Astrocyte (in vitro differentiated cells and primary cell): Measurements from ENCODE around the gene TMIGD3. TPM values are rescaled to one million over a fixed set of nuclear protein-coding genes. Genes with fewer than 3 reads are reported as not detected.
A peak's percentile ranks its signal among the peaks of the same experiment; 100 is the strongest.

Experiments used
- DNase-seq: peaks from one replicate; pipeline ENCODE4 v3.0.0-alpha.2; 2010; ENCODE audit warnings: low read depth
- FAIRE-seq: peaks from 2 replicates; lab custom pipeline; 2011; peaks lifted over from hg19 to GRCh38; lab: Jason Lieb, UNC
- H2AFZ ChIP-seq: 2 replicates; pipeline ENCODE4 v1.6.0; 2012; ENCODE audit warnings: low read depth, low read length, inconsistent platforms
- H3K27ac ChIP-seq: 2 replicates; pipeline ENCODE4 v1.5.1; 2011; ENCODE audit warnings: low read depth, low read length, inconsistent platforms
- H3K27me3 ChIP-seq: 2 replicates; pipeline ENCODE4 v1.6.0; 2011; ENCODE audit warnings: low read length, inconsistent platforms; ENCODE audit not compliant: insufficient read depth
- H3K36me3 ChIP-seq: 2 replicates; pipeline ENCODE4 v1.5.1; 2011; ENCODE audit warnings: low read length, inconsistent platforms; ENCODE audit not compliant: insufficient read depth
- H3K4me1 ChIP-seq: 2 replicates; pipeline ENCODE4 v1.5.1; 2011; ENCODE audit warnings: low read length, inconsistent platforms; ENCODE audit not compliant: insufficient read depth
- H3K4me2 ChIP-seq: 2 replicates; pipeline ENCODE4 v1.6.0; 2012; ENCODE audit warnings: low read length, inconsistent platforms
- H3K4me3 ChIP-seq: 2 replicates; pipeline ENCODE4 v1.5.1; 2011; ENCODE audit warnings: low read depth, mild to moderate bottlenecking, low read length, inconsistent platforms; ENCODE audit not compliant: insufficient read depth
- H3K79me2 ChIP-seq: 2 replicates; pipeline ENCODE4 v1.6.0; 2012; ENCODE audit warnings: mild to moderate bottlenecking, low read length, inconsistent platforms; ENCODE audit not compliant: insufficient read depth
- H3K9ac ChIP-seq: 2 replicates; pipeline ENCODE4 v1.6.0; 2012; ENCODE audit warnings: mild to moderate bottlenecking, low read length, inconsistent platforms
- H3K9me3 ChIP-seq: 2 replicates; pipeline ENCODE4 v1.5.1; 2012; ENCODE audit warnings: low read depth, mild to moderate bottlenecking, low read length, inconsistent platforms; ENCODE audit not compliant: insufficient read depth
- H4K20me1 ChIP-seq: 2 replicates; pipeline ENCODE4 v1.6.0; 2012; ENCODE audit warnings: low read length, inconsistent platforms; ENCODE audit not compliant: insufficient read depth
- H3K27ac Mint-ChIP-seq: one replicate; pipeline ENCODE4 v1.8.0; 2021; ENCODE audit warnings: mild to moderate bottlenecking, mixed read lengths; ENCODE audit not compliant: unreplicated experiment
- H3K27me3 Mint-ChIP-seq: one replicate; pipeline ENCODE4 v1.8.0; 2021; ENCODE audit warnings: low read depth, mixed read lengths; ENCODE audit not compliant: unreplicated experiment
- H3K36me3 Mint-ChIP-seq: one replicate; pipeline ENCODE4 v1.8.0; 2021; ENCODE audit warnings: low read depth, mixed read lengths; ENCODE audit not compliant: unreplicated experiment
- H3K4me1 Mint-ChIP-seq: one replicate; pipeline ENCODE4 v1.8.0; 2021; ENCODE audit warnings: low read depth, mixed read lengths; ENCODE audit not compliant: unreplicated experiment
- H3K4me3 Mint-ChIP-seq: one replicate; pipeline ENCODE4 v1.8.0; 2021; ENCODE audit warnings: mild to moderate bottlenecking, moderate library complexity, mixed read lengths; ENCODE audit not compliant: unreplicated experiment
- H3K9me3 Mint-ChIP-seq: one replicate; pipeline ENCODE4 v1.8.0; 2021; ENCODE audit warnings: mild to moderate bottlenecking, mixed read lengths; ENCODE audit not compliant: unreplicated experiment
- CTCF ChIP-seq: IDR thresholded peaks from 2 replicates; pipeline ENCODE4 v1.5.1; 2011; ENCODE audit warnings: low read depth, mild to moderate bottlenecking, inconsistent platforms, low read length, moderate library complexity; ENCODE audit not compliant: insufficient read depth
- EZH2 ChIP-seq: IDR thresholded peaks from 2 replicates; pipeline ENCODE4 v1.6.1; 2012; ENCODE audit warnings: mild to moderate bottlenecking, low read length, inconsistent platforms; ENCODE audit not compliant: insufficient read depth
- total RNA-seq: library from RNA; stranded (reverse); gene quantifications from 2 replicates; pipeline ENCODE4 v1.2.1, GENCODE V29; 2021

TMIGD3 gene
- total RNA-seq, 1 donor from 2014 or later = not detected

GRCh38 chr1:111449703-111450017 is 53.8 kb downstream of the TMIGD3 start:
- DNase-seq (no peak), FAIRE-seq (no peak)
- no peak for TF ChIP-seq CTCF
- TF ChIP-seq EZH2 = no peak
- H3K36me3 ChIP-seq = peaks cover 36% of the 10 kb centered on the region
- H3K36me3 Mint-ChIP-seq = no peaks in the 10 kb centered on the region
- peaks cover 13% of the 10 kb centered on the region for H3K4me1 ChIP-seq
- H3K9ac ChIP-seq = peak overlapping the region; percentile 99
- peaks cover 22% of the 10 kb centered on the region for H3K4me1 Mint-ChIP-seq
- peak overlapping the region; percentile 88 for H3K4me2 ChIP-seq
- peaks cover 90% of the 10 kb centered on the region for H3K79me2 ChIP-seq
- H3K9me3 ChIP-seq = no peaks in the 10 kb centered on the region
- peak overlapping the region; percentile 97 for H2AFZ ChIP-seq
- peaks cover 2% of the 10 kb centered on the region for H3K9me3 Mint-ChIP-seq
- H4K20me1 ChIP-seq = peaks cover 45% of the 10 kb centered on the region
- H3K4me3 ChIP-seq = peak overlapping the region; percentile 94
- H3K27ac ChIP-seq = peak overlapping the region; percentile 96
- H3K27ac Mint-ChIP-seq = peak overlapping the region; percentile 99
- no peaks in the 10 kb centered on the region for H3K27me3 ChIP-seq
- no peaks in the 10 kb centered on the region for H3K27me3 Mint-ChIP-seq
- peak overlapping the region; percentile 100 for H3K4me3 Mint-ChIP-seq

- Histone ChIP-seq H3K4me1 (peaks cover 13% of the 10 kb centered on the region), H3K27ac (peak within 1 kb of the TSS; percentile 96), H2AFZ (peak within 1 kb of the TSS; percentile 97), H3K4me3 (peak within 1 kb of the TSS; percentile 94), H3K79me2 (peaks cover 85% of the 10 kb centered on the region), H3K4me2 (peak within 1 kb of the TSS; percentile 88), H4K20me1 (peaks cover 39% of the 10 kb centered on the region), H3K9ac (peak within 1 kb of the TSS; percentile 99), H3K36me3 (peaks cover 39% of the 10 kb centered on the region), H3K9me3 (no peaks in the 10 kb centered on the region), H3K27me3 (no peaks in the 10 kb centered on the region)
- Mint-ChIP-seq H3K4me3 (peak within 1 kb of the TSS; percentile 100), H3K27me3 (no peaks in the 10 kb centered on the region), H3K9me3 (peaks cover 2% of the 10 kb centered on the region), H3K27ac (peak within 1 kb of the TSS; percentile 99), H3K4me1 (peaks cover 22% of the 10 kb centered on the region), H3K36me3 (no peaks in the 10 kb centered on the region)
- FAIRE-seq (no peak), DNase-seq (peak; percentile 95)
- TF ChIP-seq EZH2 = no peak
- no peak for TF ChIP-seq CTCF
Observed at GRCh38 chr1:111448918-111449702, 54.3 kb downstream of the TMIGD3 start, which contains the start of the genes ATP5PB and WDR77. TSS of gene ATP5PB (plus strand) at chr1:111449464. CDS start at chr1:111449542, 78 bp downstream. TSS of gene WDR77 (minus strand) at chr1:111449256. CDS start at chr1:111449169, 87 bp downstream.
